ENCODE data around the gene PIGU.

Gene PIGU

GRCh38 chr20:34639755-34640222 lies 37.1 kb downstream of the PIGU start:
- no peak for DNase-seq (ENCODE audit: low read depth)
- H3K4me3 ChIP-seq (ENCODE audit: control insufficient read depth, low read depth, low read length): no peak overlapping the region
- no peak for TF ChIP-seq CTCF (conservative IDR thresholded peaks at IDR 0.05; ENCODE audit: control insufficient read depth, insufficient read depth, low read depth, low read length)

GRCh38 chr20:34638532-34638931 lies 38.4 kb downstream of the PIGU start:
- DNase-seq (ENCODE audit: low read depth): no peak
- no peak overlapping the region for H3K4me3 ChIP-seq (ENCODE audit: control insufficient read depth, low read depth, low read length)
- TF ChIP-seq CTCF (conservative IDR thresholded peaks at IDR 0.05; ENCODE audit: control insufficient read depth, insufficient read depth, low read depth, low read length): no peak

DNA sequence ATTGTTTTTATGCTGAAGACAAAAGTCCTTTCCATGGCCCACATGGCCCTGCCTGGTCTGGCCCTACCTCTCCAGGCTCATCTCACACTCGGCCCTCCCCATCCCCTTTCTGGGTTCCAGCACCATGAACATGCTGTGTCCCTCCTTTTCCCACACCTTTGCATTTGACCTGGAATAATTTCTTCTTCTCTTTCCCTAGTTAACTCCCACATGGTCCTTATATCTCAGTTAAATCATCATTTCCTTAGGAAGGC lies 38.9 kb downstream of the PIGU start:
- DNase-seq (ENCODE audit: low read depth): no peak
- no peak for TF ChIP-seq CTCF (conservative IDR thresholded peaks at IDR 0.05; ENCODE audit: control insufficient read depth, insufficient read depth, low read depth, low read length)
- no peak overlapping the region for H3K4me3 ChIP-seq (ENCODE audit: control insufficient read depth, low read depth, low read length)

- DNase-seq (ENCODE audit: low read depth): peak; percentile 95
- no peak for TF ChIP-seq CTCF (conservative IDR thresholded peaks at IDR 0.05; ENCODE audit: control insufficient read depth, insufficient read depth, low read depth, low read length)
- no peak overlapping the region for H3K4me3 ChIP-seq (ENCODE audit: control insufficient read depth, low read depth, low read length)
These were observed 39.5 kb downstream of the PIGU start for GRCh38 chr20:34637245-34638038.

GRCh38 chr20:34636648-34637047 lies 40.2 kb downstream of the PIGU start:
- TF ChIP-seq CTCF (conservative IDR thresholded peaks at IDR 0.05; ENCODE audit: control insufficient read depth, insufficient read depth, low read depth, low read length): no peak
- no peak overlapping the region for H3K4me3 ChIP-seq (ENCODE audit: control insufficient read depth, low read depth, low read length)
- DNase-seq (ENCODE audit: low read depth): no peak

DNA sequence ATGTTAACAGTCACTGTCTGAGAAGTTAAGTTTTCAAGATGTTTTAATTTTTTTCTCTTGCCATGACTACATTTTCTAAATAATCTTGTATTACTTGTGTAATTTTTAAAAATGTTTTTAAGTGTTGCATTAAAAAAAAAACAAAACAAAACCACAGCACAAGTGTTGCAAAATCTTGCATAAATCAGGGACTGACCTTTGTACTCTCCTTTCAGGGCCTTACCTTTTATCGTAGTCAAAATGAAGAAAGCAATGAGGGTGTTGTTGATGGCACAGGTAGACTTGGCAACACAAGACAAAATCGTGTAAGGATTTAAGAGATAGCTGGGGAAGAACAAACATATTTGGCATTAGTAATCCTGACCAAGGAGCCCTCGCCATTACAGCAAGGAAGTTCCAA lies 42.5 kb downstream of the PIGU start:
- TF ChIP-seq CTCF (conservative IDR thresholded peaks at IDR 0.05; ENCODE audit: control insufficient read depth, insufficient read depth, low read depth, low read length): no peak
- no peak overlapping the region for H3K4me3 ChIP-seq (ENCODE audit: control insufficient read depth, low read depth, low read length)
- DNase-seq (ENCODE audit: low read depth): no peak

Data from fibroblast of mammary gland (primary cell).